NT2/D1 (cell line): ENCODE data around the gene APC2.

Source experiments
- SUZ12 ChIP-seq: IDR thresholded peaks from 2 replicates; pipeline ENCODE4 v1.6.1; 2011; ENCODE audit not compliant: insufficient read length, insufficient read depth; ENCODE audit errors: extremely low read depth
- ZNF274 ChIP-seq: IDR thresholded peaks from 2 replicates; pipeline ENCODE4 v1.6.1; 2011; ENCODE audit warnings: mild to moderate bottlenecking, low read depth, low read length

DNA sequence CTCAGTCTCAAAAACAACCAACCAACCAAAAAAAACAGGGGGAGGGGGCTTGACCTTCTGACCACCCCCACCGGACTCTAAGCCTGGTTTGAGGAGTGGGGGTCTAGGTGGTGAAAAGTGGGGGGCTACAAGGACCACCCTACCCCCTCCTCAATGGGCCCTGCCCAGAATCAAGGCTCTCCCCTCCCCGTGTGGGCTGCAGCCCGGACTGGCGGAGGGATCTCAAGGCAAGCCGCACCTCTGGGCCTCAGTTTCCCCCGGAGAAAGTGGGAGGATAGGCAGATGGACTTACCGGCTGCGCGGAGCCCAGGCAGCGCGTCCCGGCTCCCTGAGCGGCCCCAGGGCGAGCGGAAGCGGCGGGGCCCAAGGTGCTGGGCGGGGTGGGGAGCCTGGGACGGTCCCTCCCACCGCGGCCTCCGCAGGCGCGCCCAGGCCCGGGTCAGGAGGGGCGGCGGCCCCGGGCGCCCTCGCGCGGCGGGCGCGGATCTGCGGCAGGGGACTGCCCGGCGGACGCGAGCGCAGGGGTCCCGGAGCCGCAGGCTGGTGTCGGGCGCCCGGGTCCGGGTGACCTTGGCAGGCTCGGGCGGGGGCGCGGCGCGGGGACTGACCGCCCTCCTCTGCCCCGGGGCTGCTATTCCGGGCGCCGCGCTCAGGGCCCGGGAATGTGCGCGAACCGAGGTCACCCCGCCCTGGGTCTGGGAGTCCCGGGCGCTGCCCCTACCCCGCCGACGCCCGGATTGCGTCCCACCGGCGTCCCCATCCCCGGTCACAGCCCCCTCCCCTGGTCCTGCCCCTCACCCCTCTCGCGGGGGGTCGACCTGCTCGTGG lies 63.0 kb downstream of the APC2 start, which contains the start of gene ADAMTSL5:
- TF ChIP-seq ZNF274 (no peak), SUZ12 (no peak)
